ENCODE measurements around the gene MEAK7. TPM values are rescaled to one million over a fixed set of nuclear protein-coding genes. Genes with fewer than 3 reads are reported as not detected.
A peak's percentile ranks its signal among the peaks of the same experiment; 100 is the strongest.

Gene MEAK7
- polyA plus RNA-seq, 3 donors: 2.5 to 5.0 (median 4.7) TPM

DNA sequence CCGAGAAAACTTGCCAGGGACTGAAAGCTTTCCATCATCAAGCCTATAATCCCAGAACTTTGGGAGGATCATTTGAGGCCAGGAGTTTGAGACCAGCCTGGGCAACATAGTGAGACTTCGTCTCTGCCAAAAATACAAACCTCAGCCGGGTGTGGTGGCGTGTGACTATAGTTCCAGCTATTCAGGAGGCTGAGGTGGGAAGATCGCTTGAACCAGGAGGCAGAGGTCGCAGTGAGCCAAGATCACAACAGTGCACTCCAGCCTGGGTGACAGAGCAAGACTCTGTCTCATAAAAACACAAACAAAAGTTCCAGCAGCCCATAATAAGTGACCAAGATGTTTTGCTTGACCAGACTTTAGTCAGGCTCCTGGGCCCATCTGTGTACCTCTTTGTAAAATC is 1.9 kb downstream of the MEAK7 start:
- peaks cover 26% of the 10 kb centered on the region for H3K4me1 Mint-ChIP-seq
- no peaks in the 10 kb centered on the region for H3K9me3 ChIP-seq (replicated peaks in 1 of 2; ENCODE audit: control insufficient read depth in 1 of 2, insufficient read depth in 1 of 2, low read length in 2 of 2)
- no peak overlapping the region for H3K9ac ChIP-seq (ENCODE audit: insufficient read depth, low read length, poor library complexity, severe bottlenecking)
- H3K9me3 Mint-ChIP-seq: no peaks in the 10 kb centered on the region
- peaks cover 0 to 2% (median 0%) of the 10 kb centered on the region in 3 donors for H3K27me3 Mint-ChIP-seq (ENCODE audit: low read depth in 3 of 3)
- H3K27ac ChIP-seq (ENCODE audit: low read depth in 1 of 2, low read length in 2 of 2): no peak overlapping the region
- intact Hi-C loops (cut with micrococcal nuclease): loop anchor here in 1 of 2 donors (10.0 kb wide), 2 partner anchors 228 to 538 kb away; partner anchors contain the start of gene NECAB2
- peaks cover 10% of the 10 kb centered on the region for H4K20me1 ChIP-seq (ENCODE audit: insufficient read depth, low read length)
- TF ChIP-seq, protein P1, sequence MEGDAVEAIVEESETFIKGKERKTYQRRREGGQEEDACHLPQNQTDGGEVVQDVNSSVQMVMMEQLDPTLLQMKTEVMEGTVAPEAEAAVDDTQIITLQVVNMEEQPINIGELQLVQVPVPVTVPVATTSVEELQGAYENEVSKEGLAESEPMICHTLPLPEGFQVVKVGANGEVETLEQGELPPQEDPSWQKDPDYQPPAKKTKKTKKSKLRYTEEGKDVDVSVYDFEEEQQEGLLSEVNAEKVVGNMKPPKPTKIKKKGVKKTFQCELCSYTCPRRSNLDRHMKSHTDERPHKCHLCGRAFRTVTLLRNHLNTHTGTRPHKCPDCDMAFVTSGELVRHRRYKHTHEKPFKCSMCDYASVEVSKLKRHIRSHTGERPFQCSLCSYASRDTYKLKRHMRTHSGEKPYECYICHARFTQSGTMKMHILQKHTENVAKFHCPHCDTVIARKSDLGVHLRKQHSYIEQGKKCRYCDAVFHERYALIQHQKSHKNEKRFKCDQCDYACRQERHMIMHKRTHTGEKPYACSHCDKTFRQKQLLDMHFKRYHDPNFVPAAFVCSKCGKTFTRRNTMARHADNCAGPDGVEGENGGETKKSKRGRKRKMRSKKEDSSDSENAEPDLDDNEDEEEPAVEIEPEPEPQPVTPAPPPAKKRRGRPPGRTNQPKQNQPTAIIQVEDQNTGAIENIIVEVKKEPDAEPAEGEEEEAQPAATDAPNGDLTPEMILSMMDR (IDR thresholded peaks at IDR 0.05): no peak
- H3K4me3 ChIP-seq (replicated peaks in 1 of 3; ENCODE audit: low read depth in 2 of 3, low read length in 3 of 3): no peak overlapping the region
- H3K4me3 Mint-ChIP-seq: no peak overlapping the region
- H3K27me3 ChIP-seq (ENCODE audit: control insufficient read depth in 2 of 2, insufficient read depth in 2 of 2, low read length in 2 of 2): no peaks in the 10 kb centered on the region
- peaks cover 0 to 3% of the 10 kb centered on the region in 2 donors for H3K36me3 ChIP-seq (replicated peaks in 1 of 2; ENCODE audit: control insufficient read depth in 1 of 2, insufficient read depth in 2 of 2, low read length in 2 of 2)
- H2AFZ ChIP-seq (ENCODE audit: insufficient read depth, low read depth, low read length, poor library complexity, severe bottlenecking): no peak overlapping the region
- H3K36me3 Mint-ChIP-seq: peaks cover 12% of the 10 kb centered on the region in 2 donors
- no peak overlapping the region for H3K4me2 ChIP-seq (replicated peaks; ENCODE audit: extremely low read depth, low read length, poor library complexity, severe bottlenecking)
- H3K4me1 ChIP-seq (ENCODE audit: control insufficient read depth in 1 of 2, insufficient read depth in 2 of 2, low read length in 2 of 2): peaks cover 34 to 40% of the 10 kb centered on the region in 2 donors
- H3K79me2 ChIP-seq (ENCODE audit: insufficient read depth, low read length): no peaks in the 10 kb centered on the region
- DNase-seq: no peak
- no peak overlapping the region for H3K27ac Mint-ChIP-seq
- 94% methylated on average over 6 of the region's 6 CpGs for WGBS (ENCODE audit: insufficient coverage)

DNA sequence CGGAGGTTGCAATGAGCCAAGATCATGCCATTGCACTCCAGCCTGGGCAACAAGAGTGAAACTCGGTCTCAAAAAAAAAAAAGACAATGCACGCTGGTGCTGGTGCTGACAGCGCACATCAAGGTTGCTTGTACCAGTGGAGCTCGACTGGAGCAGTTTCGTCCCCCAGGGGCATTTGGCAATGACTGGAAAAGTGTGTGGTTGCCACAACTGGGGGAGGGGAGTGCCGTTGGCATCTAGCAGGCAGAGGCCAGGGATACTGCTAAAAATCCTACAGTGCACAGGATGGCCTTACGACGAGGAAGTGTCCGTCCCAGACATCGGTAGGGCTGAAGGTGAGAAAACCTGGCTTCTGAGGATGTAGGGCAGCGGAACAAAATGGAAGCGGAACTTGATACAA is 2.4 kb downstream of the MEAK7 start:
- Histone ChIP-seq H2AFZ (ENCODE audit: insufficient read depth, low read depth, low read length, poor library complexity, severe bottlenecking) (no peak overlapping the region), H3K9me3 (replicated peaks in 1 of 2; ENCODE audit: control insufficient read depth in 1 of 2, insufficient read depth in 1 of 2, low read length in 2 of 2) (no peaks in the 10 kb centered on the region), H3K36me3 (replicated peaks in 1 of 2; ENCODE audit: control insufficient read depth in 1 of 2, insufficient read depth in 2 of 2, low read length in 2 of 2) (peaks cover 0 to 8% of the 10 kb centered on the region in 2 donors), H3K4me1 (ENCODE audit: control insufficient read depth in 1 of 2, insufficient read depth in 2 of 2, low read length in 2 of 2) (peaks cover 31 to 35% of the 10 kb centered on the region in 2 donors), H3K9ac (ENCODE audit: insufficient read depth, low read length, poor library complexity, severe bottlenecking) (no peak overlapping the region), H3K27ac (ENCODE audit: low read depth in 1 of 2, low read length in 2 of 2) (no peak overlapping the region), H3K4me2 (replicated peaks; ENCODE audit: extremely low read depth, low read length, poor library complexity, severe bottlenecking) (no peak overlapping the region), H3K4me3 (replicated peaks in 1 of 3; ENCODE audit: low read depth in 2 of 3, low read length in 3 of 3) (no peak overlapping the region), H3K27me3 (ENCODE audit: control insufficient read depth in 2 of 2, insufficient read depth in 2 of 2, low read length in 2 of 2) (no peaks in the 10 kb centered on the region), H4K20me1 (ENCODE audit: insufficient read depth, low read length) (peaks cover 10% of the 10 kb centered on the region), H3K79me2 (ENCODE audit: insufficient read depth, low read length) (no peaks in the 10 kb centered on the region)
- peak overlapping the region in 1 of 7 donors; percentile 10 for H3K27ac Mint-ChIP-seq
- intact Hi-C loops (cut with micrococcal nuclease): loop anchor here in 1 of 2 donors (10.0 kb wide), 2 partner anchors 227 to 537 kb away; partner anchors contain the start of gene NECAB2
- DNase-seq: no peak
- no peaks in the 10 kb centered on the region for H3K9me3 Mint-ChIP-seq
- H3K27me3 Mint-ChIP-seq (ENCODE audit: low read depth in 3 of 3): peaks cover 0 to 2% (median 0%) of the 10 kb centered on the region in 3 donors
- H3K4me1 Mint-ChIP-seq: peaks cover 23% of the 10 kb centered on the region
- TF ChIP-seq, protein P1 (IDR thresholded peaks at IDR 0.05): no peak
- WGBS (ENCODE audit: insufficient coverage): 86% methylated on average over 13 of the region's 13 CpGs
- H3K36me3 Mint-ChIP-seq: peaks cover 17% of the 10 kb centered on the region in 2 donors
- no peak overlapping the region for H3K4me3 Mint-ChIP-seq
